ENCODE data around the gene AIP.

DNA sequence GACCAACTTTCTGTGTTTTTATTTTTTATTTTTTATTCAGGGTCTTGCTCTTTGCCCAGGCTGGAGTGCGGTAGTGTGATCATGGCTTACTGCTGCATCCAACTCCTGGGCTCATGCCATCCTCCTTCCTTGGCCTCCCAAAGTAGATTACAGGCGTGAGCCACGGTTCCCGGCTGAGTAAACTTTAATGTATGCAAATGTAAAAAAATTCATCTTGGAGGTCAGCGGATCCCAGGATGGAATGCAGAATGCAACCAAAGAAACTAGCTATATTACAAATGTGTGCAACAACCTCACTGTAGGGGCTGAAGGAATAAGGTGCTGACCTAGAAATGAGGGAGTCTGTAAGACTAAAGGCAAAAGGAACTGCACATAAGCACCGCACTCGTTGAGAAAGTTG lies 31.3 kb downstream of the AIP start:
- TF ChIP-seq CTCF (conservative IDR thresholded peaks at IDR 0.05; ENCODE audit: low read length) (no peak), EZH2phosphoT487 (IDR thresholded peaks at IDR 0.05; ENCODE audit: borderline replicate concordance) (no peak)

All from Loucy (cell line).